Cardiac muscle cell (in vitro differentiated cells and primary cell): Measurements from ENCODE around the gene KRT17. TPM values are rescaled to one million over a fixed set of nuclear protein-coding genes. Genes with fewer than 3 reads are reported as not detected.

ENCODE experiments used
- polyA plus RNA-seq: library from polyadenylated mRNA; unstranded; fragments of >200 nt; fragmentation: Nextera tagmentation; extraction: Ambion mirVana; gene quantifications from 2 replicates; pipeline ENCODE4 v1.2.1, GENCODE V29; 2016
- total RNA-seq: library from RNA; depleted of rRNA; stranded (reverse); fragments of >200 nt; gene quantifications from 2 replicates; pipeline ENCODE4 v1.2.3, GENCODE V29; 2016

KRT17 gene
- total and polyA plus RNA-seq, 2 experiments from 2014 or later: 1.2 TPM; not detected in 1

Other genes starting within 250 kb of the KRT17 start
- not detected in 2 replicates for gene KRT34, start 242.3 kb downstream of the KRT17 start, total RNA-seq
- not detected in 2 replicates for gene KRT34, start 242.3 kb downstream of the KRT17 start, polyA plus RNA-seq
- not detected in 2 replicates for gene KRT31, start 227.0 kb downstream of the KRT17 start, total RNA-seq
- gene KRT31, start 227.0 kb downstream of the KRT17 start, polyA plus RNA-seq: not detected in 2 replicates
- gene KRT37, start 200.0 kb downstream of the KRT17 start, total RNA-seq: not detected in 2 replicates
- not detected in 2 replicates for gene KRT37, start 200.0 kb downstream of the KRT17 start, polyA plus RNA-seq
- gene KRT38, start 183.6 kb downstream of the KRT17 start, total RNA-seq: not detected in 2 replicates
- not detected in 2 replicates for gene KRT38, start 183.6 kb downstream of the KRT17 start, polyA plus RNA-seq
- gene KRT32, start 157.2 kb downstream of the KRT17 start, total RNA-seq: not detected in 2 replicates
- not detected in 2 replicates for gene KRT32, start 157.2 kb downstream of the KRT17 start, polyA plus RNA-seq
- gene KRT35, start 143.4 kb downstream of the KRT17 start, total RNA-seq: not detected in 2 replicates
- gene KRT35, start 143.4 kb downstream of the KRT17 start, polyA plus RNA-seq: not detected in 2 replicates
- not detected in 2 replicates for gene KRT36, start 134.7 kb downstream of the KRT17 start, total RNA-seq
- not detected in 2 replicates for gene KRT36, start 134.7 kb downstream of the KRT17 start, polyA plus RNA-seq
- gene KRT13, start 119.0 kb downstream of the KRT17 start, total RNA-seq: not detected in 2 replicates
- not detected in 2 replicates for gene KRT13, start 119.0 kb downstream of the KRT17 start, polyA plus RNA-seq
- gene KRT15, start 105.7 kb downstream of the KRT17 start, total RNA-seq: 0.09 and 0.28 TPM in 2 replicates
- 0.15 TPM in 1 of 2 replicates, not detected in the other for gene KRT15, start 105.7 kb downstream of the KRT17 start, polyA plus RNA-seq
- gene KRT19, start 96.3 kb downstream of the KRT17 start, total RNA-seq: 303 and 522 TPM in 2 replicates
- 270 and 501 TPM in 2 replicates for gene KRT19, start 96.3 kb downstream of the KRT17 start, polyA plus RNA-seq
- gene KRT9, start 52.5 kb downstream of the KRT17 start, total RNA-seq: not detected in 2 replicates
- not detected in 2 replicates for gene KRT9, start 52.5 kb downstream of the KRT17 start, polyA plus RNA-seq
- gene KRT14, start 37.7 kb downstream of the KRT17 start, total RNA-seq: not detected in 2 replicates
- gene KRT14, start 37.7 kb downstream of the KRT17 start, polyA plus RNA-seq: 0.20 TPM in 1 of 2 replicates, not detected in the other
- not detected in 2 replicates for gene KRT16, start 11.8 kb downstream of the KRT17 start, total RNA-seq
- gene KRT16, start 11.8 kb downstream of the KRT17 start, polyA plus RNA-seq: 0.16 TPM in 1 of 2 replicates, not detected in the other
- gene EIF1, start 64.3 kb upstream of the KRT17 start, total RNA-seq: 153 and 285 TPM in 2 replicates
- gene EIF1, start 64.3 kb upstream of the KRT17 start, polyA plus RNA-seq: 726 and 784 TPM in 2 replicates
- not detected in 2 replicates for gene GAST, start 87.8 kb upstream of the KRT17 start, total RNA-seq
- gene GAST, start 87.8 kb upstream of the KRT17 start, polyA plus RNA-seq: not detected in 2 replicates
- 0.98 and 1.8 TPM in 2 replicates for gene HAP1, start 110.1 kb upstream of the KRT17 start, total RNA-seq
- gene HAP1, start 110.1 kb upstream of the KRT17 start, polyA plus RNA-seq: 0.80 and 2.1 TPM in 2 replicates
- 296 and 359 TPM in 2 replicates for gene JUP, start 162.1 kb upstream of the KRT17 start, total RNA-seq
- 160 and 206 TPM in 2 replicates for gene JUP, start 162.1 kb upstream of the KRT17 start, polyA plus RNA-seq
- 118 and 153 TPM in 2 replicates for gene P3H4, start 187.4 kb upstream of the KRT17 start, total RNA-seq
- gene P3H4, start 187.4 kb upstream of the KRT17 start, polyA plus RNA-seq: 137 and 138 TPM in 2 replicates
- gene FKBP10, start 188.4 kb upstream of the KRT17 start, total RNA-seq: 265 and 336 TPM in 2 replicates
- gene FKBP10, start 188.4 kb upstream of the KRT17 start, polyA plus RNA-seq: 113 and 165 TPM in 2 replicates
- gene NT5C3B, start 211.7 kb upstream of the KRT17 start, total RNA-seq: 164 and 190 TPM in 2 replicates
- 221 and 222 TPM in 2 replicates for gene NT5C3B, start 211.7 kb upstream of the KRT17 start, polyA plus RNA-seq
- 0.36 TPM in 1 of 2 replicates, not detected in the other for gene KLHL10, start 213.2 kb upstream of the KRT17 start, total RNA-seq
- 0.14 TPM in 1 of 2 replicates, not detected in the other for gene KLHL10, start 213.2 kb upstream of the KRT17 start, polyA plus RNA-seq
- 26.5 and 29.2 TPM in 2 replicates for gene KLHL11, start 240.8 kb upstream of the KRT17 start, total RNA-seq
- gene KLHL11, start 240.8 kb upstream of the KRT17 start, polyA plus RNA-seq: 21.3 and 22.6 TPM in 2 replicates